Neural crest cell (in vitro differentiated cells): ENCODE measurements around the gene GALNT13. TPM values are rescaled to one million over a fixed set of nuclear protein-coding genes. Genes with fewer than 3 reads are reported as not detected.

ENCODE experiments used
- DNase-seq: peaks from one replicate; pipeline ENCODE4 v3.0.0; 2021; ENCODE audit warnings: low read depth, mixed read lengths, low spot score
- H3K27ac Mint-ChIP-seq: one replicate; pipeline ENCODE4 v1.8.0; 2021; ENCODE audit warnings: mild to moderate bottlenecking, mixed read lengths; ENCODE audit not compliant: unreplicated experiment
- H3K27me3 Mint-ChIP-seq: 2 replicates; pipeline ENCODE4 v1.8.0; 2021; ENCODE audit warnings: low read depth, mild to moderate bottlenecking, mixed read lengths
- H3K36me3 Mint-ChIP-seq: 2 replicates; pipeline ENCODE4 v1.8.0; 2021; ENCODE audit warnings: low read depth, mild to moderate bottlenecking, mixed read lengths
- H3K4me1 Mint-ChIP-seq: 2 replicates; pipeline ENCODE4 v1.8.0; 2021; ENCODE audit warnings: mixed read lengths
- H3K4me3 Mint-ChIP-seq: one replicate; pipeline ENCODE4 v1.8.0; 2021; ENCODE audit warnings: mild to moderate bottlenecking, mixed read lengths
- H3K9me3 Mint-ChIP-seq: 2 replicates; pipeline ENCODE4 v1.8.0; 2021; ENCODE audit warnings: mixed read lengths
- total RNA-seq: library from RNA; stranded (reverse); gene quantifications from 2 replicates; pipeline ENCODE4 v1.2.1, GENCODE V29; 2021
- TF ChIP-seq, protein P1 (sequence below): fragments of 200-600 bp; sonication (generic); conservative IDR thresholded peaks from 2 replicates; pipeline ENCODE4 v1.5.0; 2021; ENCODE audit warnings: antibody characterized with exemption, mild to moderate bottlenecking

GALNT13 gene
- total RNA-seq, 1 donor from 2014 or later = 7.4 TPM

DNA sequence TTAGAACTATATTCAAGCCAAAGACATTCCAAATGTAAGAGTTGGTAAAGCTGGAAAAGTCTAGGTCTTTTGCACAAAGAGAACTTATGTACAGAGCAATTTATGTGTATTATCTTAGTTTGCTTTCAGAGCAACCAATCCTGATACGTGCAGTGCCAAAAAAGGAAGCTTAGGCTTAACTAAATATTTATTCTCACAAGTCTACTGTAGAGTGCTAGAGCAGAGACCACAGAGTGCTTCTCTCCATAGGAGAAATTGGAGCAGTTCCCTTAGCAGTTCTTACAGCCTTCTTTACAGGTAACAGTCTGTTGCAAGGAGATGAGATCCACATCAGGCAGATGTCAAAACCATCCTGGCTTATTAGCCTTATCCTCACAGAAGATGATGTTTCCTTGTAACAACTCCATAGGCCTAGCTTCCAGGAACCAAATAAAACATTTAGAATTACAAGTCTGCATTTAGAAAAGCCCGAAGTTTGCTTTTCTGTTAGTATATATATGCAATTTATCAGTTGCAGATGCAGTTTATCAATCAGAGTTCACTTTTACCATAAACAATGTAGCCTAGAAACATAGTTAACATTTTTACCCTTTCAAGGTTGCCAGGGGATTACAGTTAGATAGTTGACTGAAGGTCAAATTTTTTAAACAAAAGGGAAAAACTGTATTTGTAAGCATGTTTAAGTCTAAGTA lies 576.2 kb downstream of the GALNT13 start:
- TF ChIP-seq, protein P1, sequence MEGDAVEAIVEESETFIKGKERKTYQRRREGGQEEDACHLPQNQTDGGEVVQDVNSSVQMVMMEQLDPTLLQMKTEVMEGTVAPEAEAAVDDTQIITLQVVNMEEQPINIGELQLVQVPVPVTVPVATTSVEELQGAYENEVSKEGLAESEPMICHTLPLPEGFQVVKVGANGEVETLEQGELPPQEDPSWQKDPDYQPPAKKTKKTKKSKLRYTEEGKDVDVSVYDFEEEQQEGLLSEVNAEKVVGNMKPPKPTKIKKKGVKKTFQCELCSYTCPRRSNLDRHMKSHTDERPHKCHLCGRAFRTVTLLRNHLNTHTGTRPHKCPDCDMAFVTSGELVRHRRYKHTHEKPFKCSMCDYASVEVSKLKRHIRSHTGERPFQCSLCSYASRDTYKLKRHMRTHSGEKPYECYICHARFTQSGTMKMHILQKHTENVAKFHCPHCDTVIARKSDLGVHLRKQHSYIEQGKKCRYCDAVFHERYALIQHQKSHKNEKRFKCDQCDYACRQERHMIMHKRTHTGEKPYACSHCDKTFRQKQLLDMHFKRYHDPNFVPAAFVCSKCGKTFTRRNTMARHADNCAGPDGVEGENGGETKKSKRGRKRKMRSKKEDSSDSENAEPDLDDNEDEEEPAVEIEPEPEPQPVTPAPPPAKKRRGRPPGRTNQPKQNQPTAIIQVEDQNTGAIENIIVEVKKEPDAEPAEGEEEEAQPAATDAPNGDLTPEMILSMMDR = no peak
- no peak for DNase-seq
- no peaks in the 10 kb centered on the region for H3K4me1 Mint-ChIP-seq
- H3K27ac Mint-ChIP-seq = no peak overlapping the region
- no peak overlapping the region for H3K4me3 Mint-ChIP-seq
- H3K36me3 Mint-ChIP-seq = no peaks in the 10 kb centered on the region
- H3K27me3 Mint-ChIP-seq = no peaks in the 10 kb centered on the region
- H3K9me3 Mint-ChIP-seq = no peaks in the 10 kb centered on the region

DNA sequence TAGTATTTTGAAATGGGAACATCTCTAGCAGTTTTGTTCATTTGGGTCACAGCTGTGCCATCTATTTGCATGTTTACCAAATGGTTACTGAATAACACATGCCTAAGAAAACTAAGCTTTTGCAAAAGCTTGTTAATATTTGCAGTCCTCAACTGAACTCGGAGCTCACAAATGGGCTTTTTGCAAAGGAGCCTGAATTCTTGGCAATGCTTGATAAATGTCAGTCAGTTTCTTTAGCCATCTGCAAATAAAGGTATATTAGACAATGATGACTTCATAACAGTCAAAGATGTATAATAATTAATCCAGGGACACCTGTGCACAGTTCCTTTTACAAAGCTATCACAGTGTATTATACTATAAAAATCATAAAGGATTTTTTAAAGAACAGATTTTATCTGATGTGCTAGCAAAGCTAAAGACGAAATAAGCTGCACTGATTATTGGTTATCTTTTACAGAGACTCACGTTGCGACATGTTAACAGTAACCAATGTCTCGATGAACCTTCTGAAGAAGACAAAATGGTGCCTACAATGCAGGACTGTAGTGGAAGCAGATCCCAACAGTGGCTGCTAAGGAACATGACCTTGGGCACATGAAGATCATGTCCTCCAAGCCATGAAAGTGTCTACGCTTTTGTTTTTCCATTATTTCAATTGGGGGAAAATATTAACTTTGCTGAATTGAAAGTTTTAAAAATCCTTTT lies 578.4 kb downstream of the GALNT13 start:
- Mint-ChIP-seq H3K36me3 (no peaks in the 10 kb centered on the region), H3K4me1 (no peaks in the 10 kb centered on the region), H3K4me3 (no peak overlapping the region), H3K27ac (no peak overlapping the region), H3K9me3 (no peaks in the 10 kb centered on the region), H3K27me3 (no peaks in the 10 kb centered on the region)
- DNase-seq = no peak
- TF ChIP-seq, protein P1 = no peak

DNA sequence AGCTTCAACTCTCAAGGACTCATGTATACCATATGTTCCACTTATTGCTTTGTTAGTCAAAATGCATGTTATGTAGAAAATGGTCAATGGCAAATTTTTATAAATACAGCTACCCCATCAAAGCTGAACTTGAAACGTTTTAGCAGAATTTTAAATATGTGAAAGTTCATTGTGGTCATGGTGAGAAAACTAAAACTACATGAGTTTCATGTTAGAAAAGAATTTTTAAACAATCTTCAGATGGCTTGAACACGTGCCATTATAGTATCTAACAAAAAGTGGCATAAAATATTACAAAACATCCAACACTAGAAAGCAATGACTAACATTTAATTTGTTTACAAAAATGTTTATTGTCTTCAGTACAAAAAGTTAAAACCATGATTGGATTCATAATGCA lies 580.7 kb downstream of the GALNT13 start:
- H3K9me3 Mint-ChIP-seq = no peaks in the 10 kb centered on the region
- H3K4me1 Mint-ChIP-seq = no peaks in the 10 kb centered on the region
- H3K27ac Mint-ChIP-seq = no peak overlapping the region
- DNase-seq = no peak
- TF ChIP-seq, protein P1 = no peak
- no peak overlapping the region for H3K4me3 Mint-ChIP-seq
- no peaks in the 10 kb centered on the region for H3K36me3 Mint-ChIP-seq
- H3K27me3 Mint-ChIP-seq = no peaks in the 10 kb centered on the region

DNA sequence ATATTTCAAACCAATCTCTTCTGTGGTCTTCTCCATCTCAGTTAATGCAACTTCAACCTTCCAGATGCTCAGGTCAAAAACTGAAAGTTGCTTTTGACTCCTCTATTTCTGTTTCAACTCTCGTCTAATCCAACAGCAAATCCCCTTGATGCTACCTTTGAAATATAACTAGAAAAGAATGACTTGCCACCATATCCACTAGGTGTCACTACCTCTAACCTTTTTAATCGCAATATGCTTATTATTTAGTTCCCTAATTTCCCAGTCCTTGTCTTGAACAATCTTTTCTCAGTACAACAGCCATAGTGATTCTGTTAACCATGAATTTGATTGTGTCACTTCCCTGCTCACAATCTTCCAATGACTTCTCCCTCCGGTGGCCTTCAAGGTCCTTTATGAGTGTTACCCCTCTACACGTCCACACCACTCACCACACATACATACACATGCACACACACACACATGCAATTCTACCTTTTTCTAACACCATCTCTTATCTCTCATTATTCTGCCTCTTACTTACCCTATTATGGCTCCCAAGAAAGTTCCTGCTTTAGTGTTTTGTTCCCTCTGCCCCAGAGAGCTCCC lies 581.3 kb downstream of the GALNT13 start:
- Mint-ChIP-seq H3K36me3 (no peaks in the 10 kb centered on the region), H3K27ac (no peak overlapping the region), H3K9me3 (no peaks in the 10 kb centered on the region), H3K4me3 (no peak overlapping the region), H3K27me3 (no peaks in the 10 kb centered on the region), H3K4me1 (no peaks in the 10 kb centered on the region)
- DNase-seq = no peak
- TF ChIP-seq, protein P1 = peak; percentile 51

DNA sequence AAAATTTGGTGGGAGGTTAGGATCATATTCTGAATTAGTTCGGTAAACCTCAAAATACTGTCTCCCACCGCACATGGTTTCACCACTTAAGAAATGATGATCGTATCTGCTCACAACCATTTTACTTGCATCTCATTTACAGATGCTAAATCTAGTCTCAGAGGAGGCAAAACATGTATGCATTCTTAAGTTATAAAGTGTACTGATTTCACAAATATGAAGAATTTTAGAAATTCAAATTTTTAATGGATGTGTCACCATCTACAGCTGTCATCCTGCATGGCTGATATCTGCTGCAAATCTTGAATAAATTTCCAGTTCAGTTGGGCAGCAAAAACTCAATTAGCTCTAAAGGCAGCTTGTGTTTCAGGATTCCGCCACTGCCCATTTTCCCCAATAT lies 583.4 kb downstream of the GALNT13 start:
- no peaks in the 10 kb centered on the region for H3K9me3 Mint-ChIP-seq
- DNase-seq = no peak
- H3K27ac Mint-ChIP-seq = no peak overlapping the region
- H3K4me3 Mint-ChIP-seq = no peak overlapping the region
- H3K27me3 Mint-ChIP-seq = no peaks in the 10 kb centered on the region
- no peaks in the 10 kb centered on the region for H3K4me1 Mint-ChIP-seq
- TF ChIP-seq, protein P1 = no peak
- H3K36me3 Mint-ChIP-seq = no peaks in the 10 kb centered on the region
